HG02678 (cell line): ENCODE data around the gene THSD7B.
"Not testable (repeated sequence)": the region's sequence is repeated elsewhere in the genome, so short reads cannot be mapped to it uniquely, and the experiment has no call there.

Experiments used
- ATAC-seq: cut with Tn5 transposase; IDR thresholded peaks from one replicate; pipeline ENCODE4 v1.9.1; 2021; ENCODE audit warnings: mild to moderate bottlenecking, moderate library complexity; ENCODE audit not compliant: unreplicated experiment

THSD7B gene

DNA sequence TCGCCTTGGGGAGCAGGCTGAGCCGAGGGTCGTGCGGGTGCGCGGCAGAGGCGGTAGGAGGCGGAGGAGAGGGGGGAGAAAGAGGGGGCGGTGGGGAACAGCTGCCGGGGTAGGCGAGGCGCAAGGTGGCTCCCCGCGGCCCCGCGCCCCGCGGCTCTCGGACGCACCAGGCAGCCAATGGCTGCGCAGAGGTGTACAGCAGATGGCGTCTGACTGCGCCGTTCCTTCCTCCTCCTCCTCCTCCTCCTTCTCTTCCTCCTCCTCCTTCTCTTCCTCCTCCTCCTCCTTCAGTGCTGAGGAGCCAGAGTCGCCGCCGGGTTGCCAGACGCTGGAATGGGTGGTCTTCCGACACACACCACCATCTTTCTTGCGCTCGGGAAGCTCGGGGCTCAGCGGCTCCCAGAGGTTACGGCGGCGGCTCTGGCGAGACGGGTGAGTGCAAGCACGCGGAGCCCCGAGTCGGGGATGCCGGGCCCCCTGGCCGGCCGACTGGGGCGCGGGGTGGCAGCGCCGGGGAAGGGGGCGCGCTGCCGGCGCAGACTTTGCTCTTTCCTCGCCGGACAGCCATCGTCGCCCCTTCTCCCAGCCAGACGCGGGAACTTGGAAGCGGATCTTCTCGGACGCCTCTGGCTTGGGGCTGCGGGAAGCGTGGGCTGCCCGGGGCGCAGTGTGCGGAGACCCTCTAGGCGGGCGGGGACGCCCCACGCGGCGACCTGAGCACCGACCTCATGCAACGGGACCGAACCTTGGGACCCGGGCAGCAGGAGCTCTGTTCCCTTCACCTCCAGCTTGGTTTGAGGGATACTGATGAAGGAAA lies at the start of gene THSD7B:
TSS of gene THSD7B (plus strand) at position 290 of the 817 bp plus-strand sequence. CDS start 116,634 bp downstream, outside the sequence.
- ATAC-seq = no peak

DNA sequence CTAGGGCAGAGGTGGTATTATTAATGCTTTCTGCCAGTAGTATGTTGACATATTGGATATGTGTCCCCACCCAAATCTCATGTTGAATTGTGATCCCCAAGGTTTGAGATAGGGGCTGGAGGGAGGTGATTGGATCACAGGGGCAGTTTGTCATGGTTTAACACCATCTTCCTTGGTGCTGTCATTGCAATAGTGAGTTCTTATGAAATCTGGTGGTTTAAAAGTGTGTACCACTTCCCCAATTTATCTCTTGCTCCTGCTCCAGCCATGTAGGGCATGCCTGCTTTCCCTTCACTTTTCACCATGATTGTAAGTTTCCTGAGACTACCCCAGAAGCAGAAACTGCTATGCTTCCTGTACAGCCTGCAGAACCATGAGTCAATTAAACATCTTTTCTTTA lies 47.1 kb upstream of the THSD7B start:
- ATAC-seq = no peak

DNA sequence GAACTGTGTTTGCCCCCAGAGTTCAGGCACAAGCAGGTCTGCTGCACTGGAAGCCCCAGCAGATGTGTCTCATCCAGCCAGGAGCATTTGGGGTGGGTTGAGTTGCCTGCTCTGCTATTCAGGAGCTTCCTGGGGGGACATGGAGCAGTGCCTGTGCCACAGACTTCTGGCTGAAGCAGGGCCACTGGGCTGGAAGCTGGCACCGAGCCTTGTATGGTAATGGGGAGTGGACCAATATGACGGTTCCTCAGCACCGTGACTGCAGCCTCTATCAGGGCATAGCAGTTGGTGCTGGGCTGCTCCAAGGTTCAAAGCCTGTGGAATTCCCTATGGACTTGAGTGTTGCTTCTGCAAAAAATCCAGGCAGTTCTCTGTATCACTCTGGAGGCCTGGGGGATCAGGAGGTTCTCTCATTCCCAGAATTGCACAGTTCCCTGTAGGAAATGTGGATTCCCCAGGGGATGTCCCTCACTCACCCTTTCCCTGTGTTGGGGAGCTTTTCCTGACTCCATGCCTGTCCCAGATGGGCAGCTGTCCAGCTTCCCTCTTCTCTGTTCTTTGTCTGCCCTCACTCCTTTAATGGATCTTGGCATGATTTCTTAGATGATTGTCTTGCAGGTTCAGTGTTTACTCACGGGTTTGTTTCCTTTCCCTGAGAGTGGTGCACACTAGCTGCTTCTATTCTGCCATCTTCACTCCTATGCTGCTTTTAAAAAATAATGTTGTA lies 37.2 kb upstream of the THSD7B start:
- no peak for ATAC-seq

- ATAC-seq = no peak
These were observed 29.1 kb upstream of the THSD7B start for GRCh38 chr2:136736236-136736635.

DNA sequence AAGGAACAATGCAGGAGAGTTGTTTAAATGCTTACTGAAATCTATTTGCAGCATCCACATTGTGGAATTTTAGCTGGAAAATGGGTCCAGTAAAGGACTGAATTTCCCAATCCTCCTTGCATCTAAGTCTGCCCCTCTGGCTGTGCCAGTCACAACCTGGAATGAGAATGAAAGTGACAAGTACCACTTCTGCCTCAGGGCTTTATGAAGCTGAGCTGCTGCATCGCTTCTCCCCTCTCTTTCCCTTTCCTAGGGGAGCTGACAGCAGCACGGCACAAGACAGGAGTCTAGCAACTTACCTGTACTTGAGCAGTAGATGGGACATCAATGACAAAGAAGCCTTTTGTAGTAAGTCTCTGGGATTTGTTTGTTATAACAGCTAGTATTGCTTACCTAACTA lies 27.3 kb upstream of the THSD7B start:
- ATAC-seq = no peak

- no peak for ATAC-seq
These were observed 23.9 kb upstream of the THSD7B start for GRCh38 chr2:136741471-136741870.

GRCh38 chr2:136750065-136750464 lies 15.3 kb upstream of the THSD7B start:
- no peak for ATAC-seq

GRCh38 chr2:136751406-136751805 lies 13.9 kb upstream of the THSD7B start:
- no peak for ATAC-seq

- not testable (repeated sequence) for ATAC-seq
These were observed 6.8 kb upstream of the THSD7B start for GRCh38 chr2:136758504-136758903.

GRCh38 chr2:136764452-136765255 lies 691 bp upstream of the THSD7B start:
- no peak for ATAC-seq

DNA sequence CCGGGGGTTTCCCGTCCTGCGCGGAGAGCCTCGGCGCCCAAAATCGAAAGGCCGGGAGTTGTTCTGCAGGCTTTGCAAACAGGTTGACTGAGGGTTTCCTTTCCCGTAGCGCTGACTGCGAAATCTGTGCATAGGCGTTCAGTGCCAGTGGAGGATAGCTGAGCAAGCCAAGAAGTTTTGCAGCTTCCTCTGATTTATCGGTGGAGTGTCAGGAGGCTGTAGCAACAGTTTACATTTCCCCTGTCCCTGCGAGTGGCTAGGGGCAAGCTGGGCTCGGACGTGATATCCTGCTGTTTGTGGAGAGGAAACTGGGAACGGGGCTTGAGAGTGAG lies 694 bp downstream of the THSD7B start:
- no peak for ATAC-seq

DNA sequence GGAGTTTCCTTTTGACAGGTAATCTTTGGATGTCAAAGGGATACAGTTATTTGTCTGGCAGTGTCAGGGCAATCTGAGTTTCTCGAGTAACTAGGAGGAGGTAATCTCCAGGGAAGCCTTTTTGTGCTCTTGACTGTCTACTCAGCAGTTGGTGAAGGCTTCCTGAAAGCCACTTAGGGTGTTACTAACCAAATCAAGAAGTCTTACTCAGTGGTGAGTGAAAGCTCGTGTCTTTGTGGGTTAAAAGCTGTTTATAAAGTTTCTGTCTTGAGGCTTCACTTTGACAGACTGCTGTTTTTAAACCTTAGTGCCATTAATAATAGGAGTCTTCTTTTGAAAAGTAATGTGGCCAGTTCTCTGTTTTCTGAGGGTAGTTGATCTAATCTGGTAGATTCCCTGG lies 1.7 kb downstream of the THSD7B start:
- no peak for ATAC-seq

DNA sequence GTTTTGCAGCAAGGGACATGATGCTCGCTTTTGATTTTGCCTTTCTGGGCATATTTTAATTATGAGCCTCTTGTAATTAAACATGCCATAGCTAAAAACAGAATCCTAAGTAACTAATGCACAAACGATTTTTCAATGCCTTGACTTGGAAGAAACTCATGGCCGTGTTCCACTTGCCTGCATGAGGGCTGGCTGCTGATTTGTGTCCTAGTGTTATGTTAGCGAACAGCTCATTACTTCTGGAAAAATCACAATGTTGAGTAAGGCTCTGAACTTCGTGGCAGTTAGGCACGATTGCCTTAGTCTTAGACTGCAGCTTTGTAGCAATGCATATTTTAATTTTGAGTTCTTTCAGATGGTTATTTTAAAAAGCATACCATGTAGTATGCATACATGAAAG lies 4.5 kb downstream of the THSD7B start:
- ATAC-seq = no peak

DNA sequence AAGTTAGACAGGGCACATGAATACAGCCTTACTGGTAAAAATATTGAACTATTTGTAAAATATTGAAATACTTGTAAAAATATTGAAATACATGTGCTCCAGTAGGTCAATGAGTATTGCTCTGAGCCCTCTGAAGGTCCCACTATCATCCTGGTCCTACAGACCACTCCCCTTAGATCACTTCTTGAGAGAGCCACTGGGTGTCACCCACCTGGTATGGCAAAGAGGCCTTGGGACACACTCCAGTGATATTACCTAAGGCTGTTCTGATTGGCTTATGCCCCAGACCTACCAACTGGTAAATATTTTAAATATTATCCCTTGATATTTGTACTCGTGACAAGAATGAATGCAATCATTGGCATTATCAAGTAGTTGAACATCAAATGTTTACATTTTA lies 5.0 kb downstream of the THSD7B start:
- ATAC-seq = no peak

- no peak for ATAC-seq
These were observed 12.0 kb downstream of the THSD7B start for GRCh38 chr2:136777391-136777790.

GRCh38 chr2:136783856-136784255 lies 18.5 kb downstream of the THSD7B start:
- no peak for ATAC-seq

GRCh38 chr2:136785215-136785614 lies 19.9 kb downstream of the THSD7B start:
- no peak for ATAC-seq

GRCh38 chr2:136787970-136788369 lies 22.6 kb downstream of the THSD7B start:
- no peak for ATAC-seq

- no peak for ATAC-seq
These were observed 31.0 kb downstream of the THSD7B start for GRCh38 chr2:136796339-136796738.

DNA sequence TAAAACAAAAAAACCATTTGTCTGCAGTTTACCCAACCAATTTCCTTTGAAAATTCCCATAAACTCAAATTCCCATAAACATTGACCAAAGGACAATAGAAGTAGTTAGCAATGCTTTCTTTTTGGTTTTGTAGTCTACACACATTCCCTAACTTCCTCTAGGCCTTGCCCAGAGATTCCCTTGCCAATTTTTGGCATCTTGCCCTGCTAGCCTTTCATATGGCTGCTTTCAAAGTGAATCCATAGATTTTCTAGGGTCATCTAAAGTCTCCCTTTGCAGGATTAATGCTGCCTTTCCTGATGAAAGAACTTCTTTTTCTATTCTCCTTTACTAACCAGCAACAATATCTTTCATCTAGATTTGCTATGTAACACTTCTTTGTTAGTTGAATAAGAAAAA lies 33.4 kb downstream of the THSD7B start:
- no peak for ATAC-seq

DNA sequence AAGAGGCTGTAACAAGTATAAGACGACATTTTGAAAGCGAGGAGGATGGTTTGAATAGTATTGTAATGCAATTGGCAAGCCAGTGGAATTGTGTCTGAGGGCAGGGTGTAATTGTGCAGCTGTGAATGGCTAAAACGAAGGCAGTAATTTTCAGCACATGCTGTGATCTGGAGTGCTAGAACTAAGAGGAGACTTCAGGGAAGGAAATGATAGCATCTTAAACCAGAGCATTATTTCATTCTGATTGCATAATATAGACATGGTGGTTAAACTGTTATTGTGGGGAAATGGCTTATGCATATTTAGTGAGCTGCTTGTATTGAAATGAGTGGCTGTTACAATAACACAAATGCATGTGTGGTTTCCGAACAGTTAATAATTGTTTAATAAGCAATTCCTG lies 36.3 kb downstream of the THSD7B start:
- ATAC-seq = no peak

DNA sequence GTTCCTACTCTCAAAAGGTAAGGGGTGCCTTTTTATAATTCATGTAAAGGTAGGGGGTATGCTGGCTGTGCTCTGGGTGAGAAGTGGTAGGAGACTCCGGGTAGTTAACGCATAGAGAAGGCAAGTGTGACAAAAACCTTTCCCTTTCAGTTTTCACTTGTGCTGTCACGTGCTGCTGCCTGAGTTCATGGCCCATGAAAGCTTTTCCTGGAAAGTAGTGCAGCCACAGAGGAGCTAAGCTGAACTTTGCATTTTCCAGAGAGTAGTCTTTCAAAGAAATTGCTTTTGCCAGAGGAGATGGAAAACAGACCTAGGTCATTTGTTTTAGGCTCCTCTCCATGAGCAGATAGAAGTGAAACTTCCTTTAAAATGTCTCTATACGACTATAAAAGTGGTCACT lies 44.7 kb downstream of the THSD7B start:
- ATAC-seq = no peak
